Measurements from ENCODE around the gene HEXA.
A peak's percentile ranks its signal among the peaks of the same experiment; 100 is the strongest.
"Not testable (repeated sequence)": the region's sequence is repeated elsewhere in the genome, so short reads cannot be mapped to it uniquely, and the experiment has no call there.

Gene HEXA

DNA sequence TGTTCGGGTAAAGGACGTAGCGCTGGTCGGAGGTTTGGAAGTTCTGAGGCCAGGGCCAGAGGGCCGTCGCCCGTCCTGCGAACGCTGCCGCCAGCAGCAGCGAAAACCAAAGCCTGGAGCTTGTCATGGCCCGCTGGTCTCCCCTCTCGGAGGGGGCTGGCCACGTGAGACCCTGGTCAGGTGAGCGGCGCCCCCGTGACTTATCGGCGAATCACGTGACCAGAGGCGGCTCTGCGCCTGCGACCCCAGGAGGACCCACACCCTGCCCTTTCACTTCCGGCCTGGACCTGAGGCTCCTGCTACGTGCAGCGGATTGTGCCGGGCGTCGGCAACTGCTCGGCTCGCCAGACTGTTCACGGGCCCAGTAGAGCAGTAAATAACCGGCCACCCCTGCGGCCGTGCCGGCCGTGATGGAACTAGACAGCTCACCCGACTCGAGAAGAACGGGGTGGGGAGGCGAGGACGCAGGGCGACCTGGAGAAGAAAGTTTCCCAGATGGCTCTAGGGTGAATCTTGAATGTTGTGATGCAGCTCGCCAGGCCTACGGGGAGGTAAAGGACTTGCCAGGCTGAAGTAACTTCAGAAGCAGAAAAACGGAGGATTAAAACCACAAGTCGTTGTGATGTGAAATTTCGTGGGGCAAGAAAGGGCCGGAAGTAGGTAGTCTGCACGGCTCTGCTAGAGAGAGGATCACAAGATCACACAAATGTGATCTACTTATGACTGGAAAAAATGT is at the start of gene HEXA:
Gene HEXA (minus strand): TSS at position 169 of the 736 bp plus-strand sequence. CDS start 42 bp downstream, at position 127.
- DNase-seq: peak; percentile 96

DNA sequence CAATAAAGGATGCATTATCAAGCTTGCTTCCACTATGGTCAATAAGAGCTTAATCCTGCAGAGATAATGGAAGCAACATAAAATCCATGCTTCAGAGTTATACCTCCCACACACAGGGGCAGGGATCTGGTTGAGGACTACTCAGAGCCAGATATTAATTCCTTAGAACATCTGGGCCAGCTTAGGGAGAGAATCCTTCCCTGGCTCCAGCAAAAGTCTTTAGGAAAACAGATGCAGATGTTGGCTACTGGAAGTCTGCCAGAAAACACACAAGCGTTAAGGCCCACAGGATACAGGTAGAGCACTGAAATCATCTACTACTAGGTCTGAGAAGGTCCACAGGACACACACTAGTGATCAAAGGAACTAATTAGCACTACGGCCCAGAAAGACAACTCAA is 47.4 kb upstream of the HEXA start:
- DNase-seq: no peak

DNA sequence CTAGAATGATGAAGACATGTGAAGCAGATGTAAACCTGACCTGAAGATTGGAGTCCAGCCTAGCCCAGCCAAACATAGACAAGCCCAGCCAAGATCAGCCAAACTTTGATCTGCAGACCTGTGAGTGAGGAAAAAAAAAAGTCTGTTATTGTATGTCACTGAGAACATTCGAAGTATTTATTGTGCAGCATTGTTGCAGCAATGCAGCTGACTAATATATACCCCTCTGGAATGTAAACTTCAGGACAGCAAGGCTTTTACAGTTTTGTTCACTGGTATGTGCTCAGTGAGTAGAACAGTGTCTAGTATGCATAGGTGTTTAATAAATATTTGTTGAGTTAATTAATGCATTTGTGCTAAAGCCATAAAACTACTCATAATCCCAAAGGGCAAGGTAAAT is 45.7 kb upstream of the HEXA start:
- no peak for DNase-seq

DNA sequence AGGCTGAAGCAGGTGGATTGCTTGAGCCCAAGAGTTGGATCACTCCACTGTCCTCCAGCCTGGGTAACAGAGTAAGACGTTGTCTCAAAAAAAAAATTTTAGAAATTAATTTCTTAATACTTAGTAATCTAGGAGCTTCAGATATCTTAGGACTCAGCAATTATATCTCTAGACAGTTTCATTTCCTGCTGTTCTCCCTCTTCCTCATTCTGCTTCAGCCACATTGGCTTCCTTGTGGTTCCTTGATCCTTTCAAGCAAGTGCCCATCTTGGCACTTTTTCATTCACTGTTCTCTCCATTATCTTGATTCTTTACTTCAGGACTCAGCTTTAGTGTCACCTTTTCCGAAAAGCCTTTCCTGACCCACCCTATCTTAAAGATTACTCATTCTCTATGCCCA is 44.8 kb upstream of the HEXA start:
- DNase-seq: no peak

DNA sequence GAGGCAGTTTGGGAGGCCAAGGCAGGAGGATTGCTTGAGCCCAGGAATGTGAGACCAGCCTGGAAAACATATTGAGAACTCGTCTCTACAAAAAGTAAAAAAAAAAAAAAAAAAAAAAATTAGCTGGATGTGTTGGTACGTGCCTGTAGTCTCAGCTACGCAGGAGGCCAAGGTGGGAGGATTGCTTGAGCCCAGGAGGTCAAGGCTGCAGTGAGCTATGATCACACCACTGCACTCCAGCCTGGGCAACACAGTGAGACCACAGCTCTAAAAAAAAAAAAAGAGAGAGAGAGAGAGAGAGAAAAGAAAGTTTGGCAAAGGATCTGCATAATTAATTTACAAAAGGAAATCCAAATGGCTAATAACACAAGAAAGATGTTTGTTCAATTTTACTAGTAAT is 44.0 kb upstream of the HEXA start:
- DNase-seq: not testable (repeated sequence)

DNA sequence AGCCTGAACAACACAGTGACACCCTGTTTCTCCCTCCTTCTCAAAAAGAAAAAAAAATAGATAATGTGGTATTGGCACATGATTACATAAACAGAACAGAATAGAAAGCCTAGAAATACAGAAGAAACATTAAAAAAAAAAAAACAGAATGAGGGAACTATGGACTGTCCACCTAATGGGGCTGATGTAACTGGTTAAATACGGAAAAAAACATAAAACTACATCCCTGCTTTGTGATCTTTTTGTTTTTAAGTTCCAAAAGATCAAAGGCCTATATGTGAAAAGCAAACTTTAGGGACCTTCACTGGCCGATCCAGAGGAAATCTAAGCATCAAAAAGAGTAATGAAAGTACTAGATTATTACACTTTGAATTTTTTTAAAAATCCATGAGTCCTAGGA is 39.5 kb upstream of the HEXA start:
- DNase-seq: no peak

DNA sequence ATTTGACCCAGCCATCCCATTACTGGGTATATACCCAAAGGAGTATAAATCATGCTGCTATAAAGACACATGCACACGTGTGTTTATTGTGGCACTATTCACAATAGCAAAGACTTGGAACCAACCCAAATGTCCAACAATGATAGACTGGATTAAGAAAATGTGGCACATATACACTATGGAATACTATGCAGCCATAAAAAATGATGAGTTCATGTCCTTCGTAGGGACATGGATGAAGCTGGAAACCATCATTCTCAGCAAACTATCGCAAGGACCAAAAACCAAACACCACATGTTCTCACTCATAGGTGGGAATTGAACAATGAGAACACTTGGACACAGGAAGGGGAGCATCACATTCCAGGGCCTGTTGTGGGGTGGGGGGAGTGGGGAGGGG is 37.5 kb upstream of the HEXA start:
- DNase-seq: not testable (repeated sequence)

DNA sequence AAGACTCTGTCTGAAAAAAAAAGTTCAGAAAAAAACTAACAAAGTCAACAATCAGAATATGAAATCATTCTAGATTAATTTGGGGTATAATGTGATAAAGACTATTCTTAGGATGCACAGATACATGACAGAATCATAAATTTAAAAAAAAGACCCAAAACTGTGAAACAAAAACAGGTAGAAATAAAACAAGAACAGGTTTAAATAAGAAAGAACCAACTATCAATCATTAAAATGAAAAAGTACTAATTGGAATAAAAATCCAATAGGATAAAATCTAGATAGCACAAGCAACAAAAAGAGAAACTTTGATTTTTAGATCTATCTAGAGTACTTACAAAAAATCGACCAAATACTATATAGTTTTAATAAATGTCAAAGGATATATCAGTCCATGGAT is 35.7 kb upstream of the HEXA start:
- no peak for DNase-seq

DNA sequence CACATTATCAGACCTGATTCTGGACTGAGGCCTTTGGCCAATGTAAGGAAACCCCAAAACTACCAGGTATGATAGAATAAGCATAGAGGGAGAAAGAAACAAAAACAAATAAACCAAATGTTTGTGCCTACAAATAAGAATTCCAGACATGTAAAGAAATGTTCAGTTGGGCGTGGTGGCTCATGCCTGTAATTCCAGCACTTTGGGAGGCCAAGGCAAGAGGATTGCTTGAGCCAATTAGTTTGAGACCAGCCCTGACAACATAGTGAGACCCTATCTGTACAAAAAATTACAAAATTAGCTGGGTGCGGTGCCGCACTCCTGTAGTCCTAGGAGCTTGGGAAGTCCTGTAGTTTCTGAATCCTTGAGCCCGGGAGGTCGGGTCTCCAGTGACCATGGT is 35.3 kb upstream of the HEXA start:
- no peak for DNase-seq

DNA sequence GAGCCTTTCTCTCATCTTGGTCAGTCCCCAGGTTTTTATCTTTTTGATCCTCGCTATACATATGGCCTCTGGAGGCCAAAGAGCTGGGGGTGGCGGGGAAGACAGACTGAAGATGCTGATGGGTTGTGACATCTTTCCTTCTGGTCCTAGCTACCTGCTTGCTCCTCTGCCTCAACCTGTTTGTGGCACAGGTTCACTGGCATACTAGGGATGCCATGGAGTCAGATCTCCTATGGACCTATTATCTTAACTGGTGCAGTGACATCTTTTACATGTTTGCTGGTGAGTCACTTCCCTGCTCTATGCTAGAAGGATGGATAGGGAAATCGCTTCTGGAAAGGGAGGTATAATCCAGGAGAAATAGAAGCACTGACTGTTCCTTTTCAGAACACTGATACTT is 31.1 kb upstream of the HEXA start:
- no peak for DNase-seq

DNA sequence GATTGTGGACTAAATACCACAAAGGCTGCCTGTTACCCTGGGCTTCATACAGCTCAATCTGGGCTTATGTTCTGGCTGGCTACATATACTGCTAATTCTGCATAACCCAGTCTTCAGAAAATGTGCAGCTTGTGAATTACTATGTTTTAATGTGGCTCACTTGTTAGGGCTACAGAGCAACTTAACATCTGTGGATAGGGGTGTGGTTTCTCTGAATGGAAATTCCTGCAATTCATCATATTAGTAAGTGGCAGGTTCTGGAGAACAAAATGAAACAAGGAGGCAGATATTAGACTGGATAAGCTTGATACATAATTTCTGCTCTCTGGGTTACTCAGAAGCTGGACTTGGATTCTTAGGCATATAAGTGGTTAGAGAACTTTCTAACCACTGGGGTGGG is 29.0 kb upstream of the HEXA start:
- DNase-seq: no peak

DNA sequence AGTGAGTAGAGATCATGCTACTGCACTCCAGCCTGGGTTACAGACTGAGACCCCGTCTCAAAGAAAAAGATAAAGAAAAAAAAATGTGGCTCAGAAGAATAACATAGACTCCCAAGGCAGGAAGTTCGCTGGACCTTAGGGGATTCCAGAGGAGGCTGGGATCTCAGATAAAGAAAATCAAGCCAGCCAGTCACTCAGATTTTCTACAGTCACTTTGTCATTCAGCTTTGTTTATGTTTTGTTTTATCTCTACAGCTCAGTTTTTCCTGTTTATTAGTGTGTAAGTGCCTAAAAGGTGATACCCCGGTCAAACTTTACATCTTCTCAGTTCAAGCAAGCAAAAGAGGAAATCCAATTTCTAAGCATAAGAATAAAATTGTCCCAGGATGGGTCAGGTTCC is 28.5 kb upstream of the HEXA start:
- DNase-seq: no peak

DNA sequence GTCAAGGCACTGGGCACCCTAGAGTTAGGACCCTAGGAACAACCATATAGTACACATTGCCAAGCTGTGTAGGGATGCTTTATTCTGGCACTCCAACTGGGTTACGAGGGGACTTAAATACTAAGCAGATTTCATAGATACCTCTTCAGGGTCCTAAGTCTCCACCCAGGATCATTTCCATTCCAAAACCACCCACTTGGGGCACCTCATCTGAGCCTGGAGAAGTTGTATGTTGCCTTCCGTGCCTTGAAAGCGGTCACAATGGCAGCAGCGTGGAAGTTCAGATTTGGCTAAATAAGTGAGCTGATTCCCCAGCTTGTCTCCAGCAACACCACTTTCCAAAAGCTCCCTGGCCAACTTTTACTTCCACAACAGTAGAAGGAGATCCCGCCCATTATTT is 26.9 kb upstream of the HEXA start:
- DNase-seq: no peak

DNA sequence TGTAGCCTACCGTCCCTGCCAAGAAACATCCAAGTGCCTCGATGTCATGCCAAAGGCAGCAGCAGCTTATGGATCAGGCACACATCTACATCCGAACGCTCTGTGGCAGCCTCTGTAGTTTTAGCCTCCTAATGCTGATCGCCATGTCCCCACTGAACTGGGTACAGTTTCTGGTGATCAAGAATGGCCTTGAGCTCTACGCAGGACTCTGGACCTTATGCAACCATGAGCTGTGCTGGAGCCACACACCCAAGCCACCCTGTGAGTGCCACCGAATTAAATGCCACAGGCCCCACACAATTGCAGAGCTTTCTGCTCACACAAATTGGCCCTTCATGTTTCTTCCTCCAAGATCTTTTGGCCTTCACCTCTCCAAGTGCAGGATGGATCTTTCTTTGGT is 22.8 kb upstream of the HEXA start:
- no peak for DNase-seq

DNA sequence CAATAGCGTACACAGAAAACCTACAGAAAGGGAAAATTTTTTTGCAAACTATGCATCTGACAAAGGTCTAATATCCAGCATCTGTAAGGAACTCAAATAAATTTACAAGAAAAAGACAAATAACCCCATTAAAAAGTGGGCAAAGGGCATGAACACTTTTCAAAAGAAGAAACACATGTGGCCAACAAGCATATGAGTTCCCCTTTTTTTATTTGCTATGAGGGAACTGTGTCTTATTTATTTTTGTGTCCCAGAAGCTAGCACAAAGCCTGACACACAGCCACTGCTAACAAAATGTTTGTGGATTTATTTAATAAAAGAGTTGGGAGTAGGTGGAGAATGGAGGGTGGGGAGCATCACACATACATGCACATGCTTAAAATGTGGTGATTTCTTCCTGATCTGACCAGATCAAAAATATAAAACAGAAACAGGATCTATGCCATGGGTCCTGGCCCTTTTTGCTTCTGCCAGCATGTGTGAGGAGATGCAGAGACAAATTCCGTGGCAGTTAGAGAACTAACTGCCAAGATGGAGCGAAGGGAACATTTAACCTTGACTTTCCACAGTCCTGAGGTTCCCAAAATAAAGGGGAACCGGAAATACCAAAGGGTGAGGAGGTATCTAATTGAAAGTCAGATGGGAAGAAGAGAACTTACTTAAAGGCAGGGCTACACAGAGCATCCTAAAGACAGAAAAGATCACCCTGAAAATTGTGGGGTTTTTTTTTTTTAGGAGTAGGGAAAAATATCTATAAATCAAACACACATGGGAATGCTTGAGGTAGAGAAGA is 22.2 kb upstream of the HEXA start, which contains the start of gene TMEM202:
Gene TMEM202 (plus strand): TSS at position 510 of the 793 bp plus-strand sequence. CDS start 22 bp downstream, at position 532.
- no peak for DNase-seq

DNA sequence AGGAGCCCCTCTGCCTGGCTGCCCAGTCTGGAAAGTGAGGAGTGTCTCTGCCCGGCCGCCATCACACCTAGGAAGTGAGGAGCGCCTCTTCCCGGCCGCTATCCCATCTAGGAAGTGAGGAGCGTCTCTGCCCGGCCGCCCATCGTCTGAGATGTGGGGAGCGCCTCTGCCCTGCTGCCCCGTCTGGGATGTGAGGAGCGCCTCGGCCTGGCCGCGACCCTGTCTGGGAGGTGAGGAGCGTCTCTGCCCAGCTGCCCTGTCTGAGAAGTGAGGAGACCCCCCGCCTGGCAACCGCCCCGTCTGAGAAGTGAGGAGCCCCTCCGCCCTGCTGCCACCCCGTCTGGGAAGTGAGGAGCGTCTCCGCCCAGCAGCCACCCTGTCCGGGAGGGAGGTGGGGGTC is 20.5 kb upstream of the HEXA start:
- DNase-seq: not testable (repeated sequence)

DNA sequence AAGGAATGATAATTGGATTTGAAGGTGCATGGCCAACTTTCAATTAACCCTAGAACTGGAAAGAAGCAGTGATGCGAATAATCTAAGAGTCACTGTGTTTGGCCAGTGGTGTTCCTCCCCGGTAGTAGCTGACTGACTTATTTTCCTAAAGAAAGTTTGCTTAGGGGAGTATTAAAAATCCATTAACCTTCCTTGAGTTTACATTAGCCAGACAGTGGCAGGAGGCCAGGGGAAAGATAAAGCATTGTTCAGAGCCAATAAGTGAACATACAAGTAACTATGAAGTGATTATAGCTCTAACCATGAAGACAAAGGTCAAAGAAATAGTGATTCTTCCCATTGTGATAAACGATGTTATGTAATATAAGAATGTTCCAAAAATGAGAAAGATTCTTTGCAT is 13.4 kb upstream of the HEXA start:
- no peak for DNase-seq

DNA sequence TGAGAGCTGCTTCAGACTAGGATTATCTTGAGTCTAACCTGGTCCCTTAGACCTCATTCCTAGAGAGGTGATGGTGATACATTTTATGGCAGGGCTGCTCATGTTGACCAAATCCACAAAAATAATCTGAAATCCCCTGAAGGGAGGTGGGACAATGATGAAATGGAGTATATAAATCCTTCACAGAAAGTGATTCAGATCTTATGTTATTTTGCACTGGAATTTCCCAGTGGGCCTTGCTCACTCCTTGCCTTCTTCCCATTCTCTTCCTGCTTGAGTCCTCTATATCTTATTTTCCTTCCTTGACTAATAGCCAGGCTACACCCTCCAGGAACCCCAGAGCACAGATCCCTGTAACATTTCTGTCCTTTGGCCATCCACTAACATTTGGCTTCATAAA is 11.9 kb upstream of the HEXA start:
- DNase-seq: no peak

DNA sequence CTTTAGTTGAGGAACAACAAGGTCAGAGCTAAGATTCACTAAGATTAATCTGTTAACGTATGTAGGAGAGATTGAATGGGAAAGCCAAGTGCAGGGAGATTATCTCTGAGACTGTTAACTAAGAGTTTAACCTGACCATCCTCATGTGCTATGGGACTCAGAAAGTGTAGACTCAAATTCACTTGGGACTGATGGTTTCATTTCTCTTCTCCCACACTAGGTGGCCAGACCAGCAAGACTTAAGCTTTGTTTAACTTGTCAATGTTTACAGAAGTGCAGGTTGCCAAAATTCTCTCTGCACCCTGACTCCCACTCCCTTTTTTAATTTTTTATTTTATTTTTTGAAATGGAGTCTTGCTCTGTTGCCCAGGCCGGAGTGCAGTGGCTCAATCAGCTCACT is 6.3 kb upstream of the HEXA start:
- DNase-seq: no peak

DNA sequence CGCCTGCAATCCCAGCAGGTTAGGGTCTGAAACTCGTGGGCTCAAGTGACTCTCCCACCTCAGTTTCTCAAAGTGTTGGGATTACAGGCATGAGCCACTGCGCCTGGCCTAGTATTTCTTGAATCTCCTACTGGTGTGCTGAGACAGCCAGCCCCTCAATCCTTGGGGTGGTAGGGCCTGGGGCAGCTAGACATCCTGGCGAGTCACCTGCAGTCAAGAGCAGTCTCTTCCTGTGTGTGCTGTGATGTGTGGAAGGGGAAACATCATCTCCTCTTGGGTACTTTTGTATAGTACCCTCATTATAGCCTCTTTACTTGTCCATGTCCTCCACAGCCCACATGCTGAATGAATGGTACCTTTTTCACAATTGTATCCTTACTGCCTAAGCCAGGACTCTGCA is 4.9 kb upstream of the HEXA start:
- DNase-seq: no peak

DNA sequence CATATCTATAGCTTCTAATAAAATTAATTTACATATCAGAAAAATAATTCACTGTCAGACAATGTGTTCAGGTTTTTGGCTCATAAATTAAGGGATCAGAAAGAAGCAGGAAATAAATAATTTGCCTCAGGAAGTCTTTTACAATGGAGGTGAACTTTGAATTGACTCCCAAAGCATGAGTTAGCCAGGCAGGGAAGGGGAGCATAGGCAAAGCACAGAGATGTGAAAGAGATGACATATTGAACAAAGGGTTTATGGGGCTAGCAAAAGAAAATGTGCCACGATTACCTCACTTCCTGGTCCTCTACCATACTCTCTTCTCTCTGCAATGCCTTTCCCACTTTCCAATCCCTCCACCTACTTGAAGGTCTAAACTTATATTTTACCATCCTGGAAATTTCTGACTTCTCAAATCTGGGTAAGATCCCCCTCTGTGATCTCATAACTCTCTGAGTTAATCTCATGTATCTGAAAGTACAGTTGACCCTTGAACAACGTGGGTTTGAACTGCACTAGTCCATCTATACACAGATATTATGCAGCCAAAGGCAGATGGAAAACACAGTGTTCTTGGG is 4.1 kb upstream of the HEXA start:
- DNase-seq: no peak

DNA sequence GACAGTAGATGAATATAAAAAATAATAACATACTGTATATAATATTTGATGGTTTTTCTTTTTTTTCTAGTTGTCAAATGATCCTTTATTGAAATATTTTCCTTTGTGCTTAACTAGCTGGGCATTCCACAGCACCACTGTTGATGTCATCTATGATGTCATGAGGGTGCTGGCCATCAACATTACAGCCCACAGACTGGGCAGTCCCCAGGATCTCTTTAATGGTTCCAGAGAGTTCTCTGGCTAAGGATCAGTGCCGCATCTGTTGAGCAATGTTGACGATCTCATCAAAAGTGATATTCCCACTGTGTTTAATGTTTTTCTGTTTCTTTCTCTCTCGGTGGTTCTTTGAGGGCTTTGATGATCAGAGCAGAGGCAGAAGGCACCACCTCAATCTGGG is 3.3 kb upstream of the HEXA start:
- DNase-seq: not testable (repeated sequence)

DNA sequence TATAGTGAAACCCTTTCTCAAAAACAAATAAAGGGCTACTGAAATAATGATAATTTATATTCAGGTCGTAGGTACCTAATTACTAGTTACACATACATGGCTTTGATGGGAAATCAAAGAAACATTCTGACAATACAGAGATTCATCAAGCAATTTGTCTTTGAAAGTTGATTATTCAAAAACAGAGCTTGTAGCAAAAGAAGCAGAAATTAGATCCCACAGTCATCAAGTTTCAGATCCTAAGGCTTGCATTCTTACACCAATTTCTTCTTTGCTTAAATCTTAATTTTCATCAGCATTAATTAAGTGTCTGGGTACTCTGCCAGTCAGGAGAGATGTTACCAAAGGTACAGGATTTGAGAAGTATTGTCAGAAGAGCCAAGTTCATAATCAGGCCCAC is 1.5 kb upstream of the HEXA start:
- DNase-seq: no peak

DNA sequence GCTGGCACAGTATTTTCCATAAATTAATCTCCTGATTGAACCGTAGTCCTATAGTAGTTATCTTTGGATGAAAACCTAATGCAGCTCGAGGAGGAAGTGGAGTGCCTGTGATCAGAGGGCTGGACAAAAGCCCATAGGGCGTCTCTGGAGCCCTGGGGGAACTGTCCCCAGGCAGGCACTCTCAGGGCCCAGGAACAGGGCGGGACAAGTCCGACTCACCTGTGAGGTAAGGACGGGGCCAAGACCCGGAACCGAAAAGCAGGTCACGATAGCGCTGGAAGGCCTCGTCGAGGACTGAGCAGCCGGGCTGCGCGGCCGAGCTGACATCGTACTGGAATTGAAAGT is 341 bp downstream of the HEXA start:
- no peak for DNase-seq

All from NCI-H2171 (cell line).